Activated naive CD8-positive, alpha-beta T cell treated with anti-CD3 and anti-CD28 coated beads, Interleukin-2, amount 10 ng/mL, durations not matched to agents 7 days and 5 days (primary cell): ENCODE measurements around the gene AKAP7. TPM values are rescaled to one million over a fixed set of nuclear protein-coding genes. Genes with fewer than 3 reads are reported as not detected.

ENCODE experiments used
- ATAC-seq: fragments of 150-1000 bp; cut with Tn5 transposase; one replicate; pipeline ENCODE4 v1.10.0; 2021; ENCODE audit warnings: low read depth, moderate library complexity
- POLR2A ChIA-PET: fragments of 350-600 bp; sonication (Branson Sonifier 250); formaldehyde crosslinking; loops from one replicate; lab custom pipeline; 2021; ENCODE audit warnings: antibody characterized with exemption; lab: Charles Lee
- DNase-seq: peaks from one replicate; pipeline ENCODE4 v3.0.0; 2021
- H3K27ac Mint-ChIP-seq: one replicate; pipeline ENCODE4 v1.8.0; 2022; ENCODE audit warnings: mild to moderate bottlenecking, mixed read lengths
- H3K27me3 Mint-ChIP-seq: one replicate; pipeline ENCODE4 v1.8.0; 2022; ENCODE audit warnings: mild to moderate bottlenecking, moderate library complexity, mixed read lengths
- H3K36me3 Mint-ChIP-seq: one replicate; pipeline ENCODE4 v1.8.0; 2021; ENCODE audit warnings: mild to moderate bottlenecking, mixed read lengths
- H3K4me1 Mint-ChIP-seq: one replicate; pipeline ENCODE4 v1.8.0; 2021; ENCODE audit warnings: mixed read lengths
- H3K4me3 Mint-ChIP-seq: one replicate; pipeline ENCODE4 v1.8.0; 2022; ENCODE audit warnings: mild to moderate bottlenecking, moderate library complexity, mixed read lengths
- H3K9me3 Mint-ChIP-seq: one replicate; pipeline ENCODE4 v1.8.0; 2021; ENCODE audit warnings: mixed read lengths
- total RNA-seq, 2 experiments: library from RNA; stranded (reverse); gene quantifications; one replicate each; pipeline ENCODE4 v1.2.3, GENCODE V29; 2021

Gene AKAP7
- total RNA-seq, 2 experiments from 2014 or later, result 12.6 to 13.1 TPM

GRCh38 chr6:131146865-131147264 is 11.6 kb downstream of the AKAP7 start:
- POLR2A ChIA-PET, result no interaction called here
- no peak for ATAC-seq
- H3K9me3 Mint-ChIP-seq, result no peaks in the 10 kb centered on the region

DNA sequence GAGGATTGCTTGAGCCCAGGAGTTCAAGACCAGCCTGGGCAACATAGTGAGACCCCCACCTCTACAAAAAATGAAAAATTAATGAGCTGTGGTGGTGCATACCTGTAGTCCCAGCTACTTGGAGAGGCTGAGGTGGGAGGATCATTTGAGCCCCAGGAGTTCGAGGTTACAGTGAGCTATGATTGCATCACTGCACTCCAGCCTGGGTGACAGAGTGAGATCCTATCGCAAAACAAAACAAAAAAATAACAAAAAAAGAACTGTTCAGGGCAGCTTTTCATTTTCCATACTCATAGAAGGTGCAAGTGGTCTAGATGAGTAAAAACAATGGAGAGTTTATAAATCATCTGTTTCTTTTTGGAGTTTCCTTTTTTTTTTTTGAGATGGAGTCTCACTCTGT is 21.1 kb downstream of the AKAP7 start:
- POLR2A ChIA-PET, result no interaction called here
- H3K4me3 Mint-ChIP-seq, result no peak overlapping the region
- no peak for DNase-seq

More at GRCh38 chr6:131146865-131147264, 11.6 kb downstream of the AKAP7 start:
- no peak overlapping the region for H3K4me3 Mint-ChIP-seq
- H3K27ac Mint-ChIP-seq, result no peak overlapping the region
- no peaks in the 10 kb centered on the region for H3K4me1 Mint-ChIP-seq
- no peak for DNase-seq
- H3K36me3 Mint-ChIP-seq, result peaks cover 14% of the 10 kb centered on the region
- no peaks in the 10 kb centered on the region for H3K27me3 Mint-ChIP-seq

DNA sequence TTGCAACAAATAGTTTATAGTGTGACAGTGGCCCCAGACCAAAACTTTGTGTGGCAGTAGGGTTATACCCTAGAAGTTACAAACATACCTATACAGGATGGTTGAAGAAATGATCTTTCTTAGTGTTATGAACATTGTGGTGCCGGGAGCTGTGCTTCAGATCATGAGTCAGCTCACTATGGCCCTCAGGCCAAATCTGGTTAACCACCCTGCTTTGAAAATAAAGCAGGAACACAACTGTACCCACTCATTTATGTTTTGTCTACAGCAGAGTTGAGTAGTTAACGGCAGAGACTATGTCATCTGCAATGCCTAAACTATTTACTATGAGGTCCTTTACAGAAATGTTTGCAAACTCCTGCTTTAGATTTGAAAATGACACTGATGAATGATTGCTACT is 24.3 kb downstream of the AKAP7 start:
- H3K4me3 Mint-ChIP-seq, result no peak overlapping the region
- no peaks in the 10 kb centered on the region for H3K9me3 Mint-ChIP-seq
- no peaks in the 10 kb centered on the region for H3K4me1 Mint-ChIP-seq
- peaks cover 6% of the 10 kb centered on the region for H3K36me3 Mint-ChIP-seq
- DNase-seq (no peak), ATAC-seq (no peak)
- H3K27me3 Mint-ChIP-seq, result no peaks in the 10 kb centered on the region
- POLR2A ChIA-PET, result no interaction called here
- no peak overlapping the region for H3K27ac Mint-ChIP-seq

More for the DNA sequence above, 21.1 kb downstream of the AKAP7 start:
- Mint-ChIP-seq H3K9me3 (no peaks in the 10 kb centered on the region), H3K4me1 (no peaks in the 10 kb centered on the region), H3K27ac (no peak overlapping the region), H3K36me3 (peaks cover 3% of the 10 kb centered on the region), H3K27me3 (no peaks in the 10 kb centered on the region)
- no peak for ATAC-seq

- H3K9me3 Mint-ChIP-seq, result no peaks in the 10 kb centered on the region
- ATAC-seq, result no peak
Observed at GRCh38 chr6:131160254-131160758, 25.0 kb downstream of the AKAP7 start.

DNA sequence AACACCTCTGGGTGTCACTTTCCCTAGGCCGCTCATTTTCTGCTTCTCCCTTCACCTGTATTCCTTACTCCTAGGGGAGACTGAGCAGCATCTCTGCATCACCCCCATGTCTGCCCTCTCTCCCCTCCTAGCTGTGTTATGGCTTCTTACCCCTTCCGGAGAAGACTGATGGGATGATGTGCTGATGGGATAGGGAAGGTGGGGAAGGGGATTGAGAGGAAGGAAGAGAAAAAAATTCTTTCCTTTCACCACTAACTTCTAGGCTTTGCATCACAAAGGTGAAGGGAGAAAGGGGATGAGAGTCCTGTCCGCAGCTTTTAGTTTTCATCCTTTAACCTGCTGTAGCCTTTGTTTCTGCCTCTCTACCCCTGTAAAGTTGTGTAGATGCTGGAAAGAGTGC is 26.7 kb downstream of the AKAP7 start:
- Mint-ChIP-seq H3K9me3 (no peaks in the 10 kb centered on the region), H3K4me3 (no peak overlapping the region), H3K27me3 (no peaks in the 10 kb centered on the region), H3K4me1 (no peaks in the 10 kb centered on the region), H3K36me3 (peaks cover 11% of the 10 kb centered on the region), H3K27ac (no peak overlapping the region)
- ATAC-seq (no peak), DNase-seq (no peak)
- POLR2A ChIA-PET, result no interaction called here

More at GRCh38 chr6:131160254-131160758, 25.0 kb downstream of the AKAP7 start:
- Mint-ChIP-seq H3K4me3 (no peak overlapping the region), H3K27ac (no peak overlapping the region), H3K4me1 (no peaks in the 10 kb centered on the region), H3K36me3 (peaks cover 4% of the 10 kb centered on the region), H3K27me3 (no peaks in the 10 kb centered on the region)
- DNase-seq, result no peak
- POLR2A ChIA-PET, result no interaction called here

DNA sequence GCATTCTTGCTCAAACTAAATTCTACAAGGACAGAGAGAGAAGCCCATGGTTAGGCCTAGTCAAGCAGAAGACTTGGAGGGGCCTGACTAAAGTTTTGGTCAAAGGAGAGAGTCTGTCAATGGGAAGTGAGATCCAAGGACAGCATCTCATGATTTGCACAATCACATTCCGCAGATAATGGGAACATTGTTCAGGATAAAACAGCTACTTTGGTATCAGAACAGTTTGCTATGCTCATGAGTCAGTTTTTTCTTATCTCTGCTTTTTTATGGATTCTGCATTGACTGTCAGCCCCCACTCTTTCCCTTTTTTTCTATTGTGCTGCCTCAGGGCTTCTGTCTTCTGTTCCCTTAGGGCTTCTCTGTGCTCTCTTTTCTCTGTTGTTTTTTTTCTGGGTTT is 28.6 kb downstream of the AKAP7 start:
- POLR2A ChIA-PET, result no interaction called here
- ATAC-seq, result no peak
- no peaks in the 10 kb centered on the region for H3K9me3 Mint-ChIP-seq
- peaks cover 11% of the 10 kb centered on the region for H3K36me3 Mint-ChIP-seq
- H3K27me3 Mint-ChIP-seq, result no peaks in the 10 kb centered on the region
- no peaks in the 10 kb centered on the region for H3K4me1 Mint-ChIP-seq
- no peak for DNase-seq
- H3K4me3 Mint-ChIP-seq, result no peak overlapping the region
- H3K27ac Mint-ChIP-seq, result no peak overlapping the region

DNA sequence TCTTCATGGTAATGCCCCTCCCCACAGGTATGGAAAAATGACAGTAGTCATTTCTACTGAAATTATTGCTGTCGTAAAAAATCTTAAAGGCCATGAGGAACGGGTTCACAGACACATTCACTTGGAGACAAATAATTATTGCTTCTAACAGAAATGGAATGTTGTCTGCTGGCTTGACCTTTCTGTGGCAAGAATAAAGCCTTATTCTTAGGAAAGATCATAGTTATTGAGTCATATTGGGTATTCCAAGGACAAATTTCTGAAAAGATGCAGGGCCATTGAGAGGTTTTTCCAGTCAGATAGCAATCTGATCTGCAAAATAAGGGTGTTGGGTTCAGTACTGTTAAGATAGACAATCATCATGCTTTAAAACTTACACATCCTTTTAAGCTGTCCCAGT is 29.2 kb downstream of the AKAP7 start:
- H3K4me1 Mint-ChIP-seq, result no peaks in the 10 kb centered on the region
- H3K36me3 Mint-ChIP-seq, result peaks cover 15% of the 10 kb centered on the region
- no peak for DNase-seq
- POLR2A ChIA-PET, result no interaction called here
- no peak overlapping the region for H3K27ac Mint-ChIP-seq
- H3K9me3 Mint-ChIP-seq, result no peaks in the 10 kb centered on the region
- no peaks in the 10 kb centered on the region for H3K27me3 Mint-ChIP-seq
- no peak for ATAC-seq
- H3K4me3 Mint-ChIP-seq, result no peak overlapping the region

- POLR2A ChIA-PET, result no interaction called here
- Mint-ChIP-seq H3K36me3 (peaks cover 13% of the 10 kb centered on the region), H3K4me3 (no peak overlapping the region), H3K4me1 (no peaks in the 10 kb centered on the region), H3K9me3 (no peaks in the 10 kb centered on the region), H3K27ac (no peak overlapping the region), H3K27me3 (no peaks in the 10 kb centered on the region)
- DNase-seq (no peak), ATAC-seq (no peak)
Observed at GRCh38 chr6:131167773-131168172, 32.5 kb downstream of the AKAP7 start.

GRCh38 chr6:131169613-131170012 is 34.3 kb downstream of the AKAP7 start:
- DNase-seq, result no peak
- no peaks in the 10 kb centered on the region for H3K4me1 Mint-ChIP-seq
- H3K27ac Mint-ChIP-seq, result no peak overlapping the region
- H3K9me3 Mint-ChIP-seq, result no peaks in the 10 kb centered on the region
- ATAC-seq, result no peak
- no peaks in the 10 kb centered on the region for H3K27me3 Mint-ChIP-seq
- H3K4me3 Mint-ChIP-seq, result no peak overlapping the region
- H3K36me3 Mint-ChIP-seq, result peaks cover 11% of the 10 kb centered on the region
- POLR2A ChIA-PET, result no interaction called here

- Mint-ChIP-seq H3K4me1 (no peaks in the 10 kb centered on the region), H3K27me3 (no peaks in the 10 kb centered on the region), H3K27ac (no peak overlapping the region), H3K36me3 (peaks cover 4% of the 10 kb centered on the region), H3K4me3 (no peak overlapping the region), H3K9me3 (no peaks in the 10 kb centered on the region)
- DNase-seq (no peak), ATAC-seq (no peak)
- POLR2A ChIA-PET, result no interaction called here
Observed at GRCh38 chr6:131172222-131172621, 37.0 kb downstream of the AKAP7 start.

DNA sequence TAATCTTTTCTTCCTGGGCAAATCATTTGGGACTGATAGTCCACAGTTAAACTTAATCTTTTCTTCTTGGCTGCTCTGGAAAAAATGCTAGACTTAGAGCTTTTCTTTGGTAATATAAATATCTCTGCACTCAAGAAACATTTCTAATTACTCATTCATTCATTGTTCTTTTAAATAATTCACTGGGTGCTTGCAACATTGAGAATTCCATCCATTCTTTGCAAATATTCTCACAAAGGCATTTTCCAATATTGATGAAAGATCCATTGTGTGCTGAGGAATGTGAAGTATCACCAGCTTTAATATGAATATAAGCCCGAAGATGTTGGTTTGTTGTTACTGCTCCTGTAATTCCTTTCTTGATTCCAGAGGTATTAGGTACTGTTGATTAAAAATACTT is 38.4 kb downstream of the AKAP7 start:
- DNase-seq (no peak), ATAC-seq (no peak)
- no peaks in the 10 kb centered on the region for H3K9me3 Mint-ChIP-seq
- peaks cover 7% of the 10 kb centered on the region for H3K36me3 Mint-ChIP-seq
- POLR2A ChIA-PET, result no interaction called here
- no peak overlapping the region for H3K27ac Mint-ChIP-seq
- H3K4me3 Mint-ChIP-seq, result no peak overlapping the region
- no peaks in the 10 kb centered on the region for H3K27me3 Mint-ChIP-seq
- H3K4me1 Mint-ChIP-seq, result no peaks in the 10 kb centered on the region

DNA sequence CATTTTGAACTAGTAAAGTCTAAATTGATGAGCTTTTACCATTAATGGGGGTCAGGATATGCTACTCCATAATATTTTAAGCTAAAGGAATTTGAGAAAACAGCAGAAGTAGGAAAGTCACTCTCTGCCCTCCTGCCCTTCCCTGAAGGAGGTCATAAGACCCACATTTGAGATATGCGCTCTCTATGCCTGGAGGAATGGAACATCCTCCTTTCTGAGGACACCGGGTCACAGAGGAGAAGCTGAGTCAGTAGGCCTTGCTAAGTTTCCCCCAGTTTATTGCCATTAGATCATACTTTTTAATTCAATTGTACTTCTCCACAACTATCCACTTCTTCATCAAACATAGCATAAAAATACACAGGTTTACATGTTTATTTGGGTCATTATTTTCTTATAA is 40.3 kb downstream of the AKAP7 start:
- no peaks in the 10 kb centered on the region for H3K4me1 Mint-ChIP-seq
- no peak for DNase-seq

DNA sequence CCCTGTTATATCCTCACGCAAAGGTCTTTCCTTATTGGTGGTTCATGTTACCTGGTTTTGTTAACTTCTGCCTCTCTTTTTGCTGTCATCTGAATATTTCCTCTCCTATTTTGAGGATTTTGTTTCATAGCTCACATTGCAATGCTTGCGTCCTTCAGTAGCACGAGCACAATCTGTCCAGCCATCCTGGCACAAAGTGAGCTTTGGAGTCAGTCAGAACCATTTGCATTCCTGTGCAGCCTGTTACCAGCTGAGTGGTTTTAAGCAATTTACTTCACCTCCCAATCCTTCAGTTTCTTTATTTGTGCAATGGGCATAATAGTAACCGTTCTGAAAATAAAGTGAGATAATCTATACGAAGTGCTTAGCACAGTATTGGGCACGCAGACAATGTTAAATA is 42.7 kb downstream of the AKAP7 start:
- POLR2A ChIA-PET, result no interaction called here
- Mint-ChIP-seq H3K27me3 (no peaks in the 10 kb centered on the region), H3K27ac (no peak overlapping the region), H3K4me3 (no peak overlapping the region), H3K4me1 (peaks cover 2% of the 10 kb centered on the region), H3K9me3 (no peaks in the 10 kb centered on the region), H3K36me3 (peaks cover 9% of the 10 kb centered on the region)
- no peak for DNase-seq
- ATAC-seq, result no peak

More for the DNA sequence above, 40.3 kb downstream of the AKAP7 start:
- H3K36me3 Mint-ChIP-seq, result peaks cover 8% of the 10 kb centered on the region
- H3K4me3 Mint-ChIP-seq, result no peak overlapping the region
- H3K9me3 Mint-ChIP-seq, result no peaks in the 10 kb centered on the region
- no peak for ATAC-seq
- no peak overlapping the region for H3K27ac Mint-ChIP-seq
- H3K27me3 Mint-ChIP-seq, result no peaks in the 10 kb centered on the region
- POLR2A ChIA-PET, result no interaction called here

- DNase-seq, result peak; percentile 56
- Mint-ChIP-seq H3K4me1 (peaks cover 7% of the 10 kb centered on the region), H3K9me3 (peaks cover 2% of the 10 kb centered on the region), H3K36me3 (peaks cover 43% of the 10 kb centered on the region), H3K27ac (peak overlapping the region; percentile 99), H3K27me3 (no peaks in the 10 kb centered on the region), H3K4me3 (peak overlapping the region; percentile 82)
- peak; percentile 86 for ATAC-seq
- POLR2A ChIA-PET, result interaction anchor here (0.6 to 2.9 kb wide), 5 partner anchors 16 to 351 kb away, joined by 3 to 19 read pairs (median 5); no protein-coding TSS in a partner anchor
Observed at GRCh38 chr6:131182991-131183425, 47.7 kb downstream of the AKAP7 start.
